GM12878 (cell line): ENCODE measurements around the gene KLHL10. TPM values are rescaled to one million over a fixed set of nuclear protein-coding genes. Genes with fewer than 3 reads are reported as not detected.

Experiments
- ATAC-seq: fragments of 200-7000 bp; cut with Tn5 transposase; 3 replicates; pipeline ENCODE4 v1.9.1; 2020; ENCODE audit warnings: mild to moderate bottlenecking, moderate library complexity
- BruUV-seq: library from RNA; stranded (reverse); fragments of 400-500 nt; replicated peaks from 2 replicates; lab custom pipeline; 2021; lab: Mats Ljungman, UMichigan
- CTCF ChIA-PET: fragments of 300-600 bp; sonication (Branson Sonifier 250); formaldehyde crosslinking; extraction: SDS; loops from one replicate; lab custom pipeline; 2021; ENCODE audit warnings: inconsistent platforms; lab: Yijun Ruan, JAX
- POLR2A ChIA-PET: fragments of 350-600 bp; formaldehyde crosslinking; extraction: SDS; loops from one replicate; lab custom pipeline; 2021; ENCODE audit warnings: inconsistent platforms; lab: Charles Lee
- RAD21 ChIA-PET: fragments of 300-600 bp; sonication (Branson Sonifier 250); formaldehyde crosslinking; loops from one replicate; lab custom pipeline; 2023; ENCODE audit warnings: antibody characterized with exemption; ENCODE audit not compliant: unreplicated experiment; lab: Charles Lee
- SMC1A ChIA-PET: fragments of 300-600 bp; sonication (Branson Sonifier 250); formaldehyde crosslinking; loops from one replicate; lab custom pipeline; 2023; ENCODE audit not compliant: unreplicated experiment, uncharacterized antibody; lab: Charles Lee
- DNase-seq: peaks from one replicate; pipeline ENCODE4 v3.0.0-alpha.2; 2011; ENCODE audit warnings: low read depth, low spot score
- FAIRE-seq: peaks from 3 replicates; lab custom pipeline; 2011; peaks lifted over from hg19 to GRCh38; lab: Jason Lieb, UNC
- H2AFZ ChIP-seq: 2 replicates; pipeline ENCODE4 v1.6.0; 2011; ENCODE audit warnings: low read depth, low read length, control low read depth; ENCODE audit not compliant: control insufficient read depth
- H3K27ac ChIP-seq: 2 replicates; pipeline ENCODE4 v1.5.1; 2011; ENCODE audit warnings: control low read depth; ENCODE audit not compliant: control insufficient read depth, insufficient read depth
- H3K27me3 ChIP-seq, 2 experiments: replicated peaks in 1 of 2; 2 replicates each; pipeline versions ENCODE4 v1.6.0 to v1.6.1; 2011; ENCODE audit warnings: low read length in 1 of 2; ENCODE audit not compliant: control insufficient read depth in 2 of 2, insufficient read depth in 2 of 2
- H3K36me3 ChIP-seq, 2 experiments: 2 replicates each; pipeline ENCODE4 v1.5.1; 2011; ENCODE audit warnings: low read length in 1 of 2; ENCODE audit not compliant: control insufficient read depth in 2 of 2, insufficient read depth in 2 of 2
- H3K4me1 ChIP-seq: 2 replicates; pipeline ENCODE4 v1.6.1; 2011; ENCODE audit warnings: mild to moderate bottlenecking, low read length, moderate library complexity, mixed read lengths; ENCODE audit not compliant: control insufficient read depth, insufficient read depth
- H3K4me2 ChIP-seq: 2 replicates; pipeline ENCODE4 v1.6.0; 2011; ENCODE audit warnings: control low read depth; ENCODE audit not compliant: control insufficient read depth, insufficient read depth
- H3K4me3 ChIP-seq: fragments of 200-600 bp; sonication (generic); 2 replicates; pipeline ENCODE4 v1.5.1; 2016
- H3K79me2 ChIP-seq: 2 replicates; pipeline ENCODE4 v1.6.0; 2011; ENCODE audit warnings: low read length; ENCODE audit not compliant: control insufficient read depth, insufficient read depth
- H3K9ac ChIP-seq: 2 replicates; pipeline ENCODE4 v1.8.0; 2011; ENCODE audit warnings: low read length, control low read depth, mixed read lengths; ENCODE audit not compliant: control insufficient read depth, insufficient read depth
- H3K9me3 ChIP-seq: replicated peaks from 3 replicates; pipeline ENCODE4 v1.5.1; 2011; ENCODE audit warnings: mild to moderate bottlenecking, low read length; ENCODE audit not compliant: control insufficient read depth, insufficient read depth
- H4K20me1 ChIP-seq: 2 replicates; pipeline ENCODE4 v1.6.0; 2011; ENCODE audit not compliant: control insufficient read depth, insufficient read depth
- ATF2 ChIP-seq: IDR thresholded peaks from 2 replicates; pipeline ENCODE4 v1.6.1; 2012; ENCODE audit warnings: low read length, inconsistent platforms
- EED ChIP-seq: sonication (generic); IDR thresholded peaks from 2 replicates; pipeline ENCODE4 v1.6.1; 2016; ENCODE audit warnings: antibody characterized with exemption, low read depth
- EZH2 ChIP-seq: IDR thresholded peaks from 2 replicates; pipeline ENCODE4 v1.6.1; 2012; ENCODE audit warnings: low read depth, mild to moderate bottlenecking, control low read depth, inconsistent platforms, low read length, borderline replicate concordance; ENCODE audit not compliant: control insufficient read depth
- IKZF2 ChIP-seq, 2 experiments: fragments of 450-650 bp; IDR thresholded peaks; 2 replicates each; pipeline ENCODE4 v1.6.1; 2017; ENCODE audit warnings: mild to moderate bottlenecking in 2 of 2, moderate library complexity in 2 of 2
- KLF5 ChIP-seq: fragments of 450-650 bp; IDR thresholded peaks from 2 replicates; pipeline ENCODE4 v1.6.1; 2014; ENCODE audit warnings: mild to moderate bottlenecking; ENCODE audit not compliant: partially characterized antibody
- MTA2 ChIP-seq: fragments of 450-650 bp; IDR thresholded peaks from 2 replicates; pipeline ENCODE4 v1.6.1; 2016; ENCODE audit warnings: low read depth, mild to moderate bottlenecking, moderate library complexity
- PML ChIP-seq: IDR thresholded peaks from 2 replicates; pipeline ENCODE4 v1.6.1; 2012; ENCODE audit warnings: low read length, inconsistent platforms
- SUPT20H ChIP-seq: IDR thresholded peaks from 2 replicates; pipeline ENCODE4 v1.6.1; 2011; ENCODE audit warnings: low read depth, mild to moderate bottlenecking, low read length, moderate library complexity, borderline replicate concordance; ENCODE audit not compliant: control insufficient read depth
- TAF1 ChIP-seq: IDR thresholded peaks from 2 replicates; pipeline ENCODE4 v1.6.1; 2011; ENCODE audit warnings: mild to moderate bottlenecking, low read depth, low read length, borderline replicate concordance
- WRNIP1 ChIP-seq: IDR thresholded peaks from 2 replicates; pipeline ENCODE4 v1.6.1; 2011; ENCODE audit warnings: low read depth, low read length, improper control_type of control experiment, borderline replicate concordance
- ZNF24 ChIP-seq: fragments of 450-650 bp; IDR thresholded peaks from 2 replicates; pipeline ENCODE4 v1.6.1; 2017; ENCODE audit warnings: antibody characterized with exemption, mild to moderate bottlenecking
- WGBS: methylation state at CpG from one replicate; pipeline ENCODE4 v1.1.6; 2016; ENCODE audit warnings: low lambda C conversion rate; ENCODE audit not compliant: insufficient replicate concordance, insufficient coverage; ENCODE audit errors: missing lambda C conversion rate; 5-methylcytosine and 5-hydroxymethylcytosine counted together
- in situ Hi-C: fragments of 300-500 bp; cut with MboI; formaldehyde crosslinking; loops from 9 replicates; pipeline ENCODE4 v1.14.3; 2018; ENCODE audit warnings: mixed read lengths
- intact Hi-C: fragments of 100-400 bp; cut with micrococcal nuclease; formaldehyde crosslinking; loops from one replicate; pipeline ENCODE4 v1.14.2; 2022; ENCODE audit not compliant: unreplicated experiment
- polyA plus RNA-seq, 11 experiments: library from polyadenylated mRNA; depleted of rRNA in 4 of 11; unstranded in 6 of 11; stranded (reverse) in 5 of 11; fragments of >200 nt; fragmentation: Nextera tagmentation in 4 of 11; fragmentation: Illumina TruSeq in 1 of 11; extraction: Ambion mirVana in 4 of 11; extraction: Trizol in 1 of 11; gene quantifications; 1 replicate in 1 of 11; 2 replicates in 10 of 11; pipeline versions ENCODE4 v1.2.1 to v1.2.3, GENCODE V29; 2011 to 2016; ENCODE audit warnings: inconsistent platforms in 2 of 11, missing spikeins in 2 of 11, low read depth in 1 of 11
- total RNA-seq, 4 experiments: library from RNA; depleted of rRNA in 3 of 4; stranded (reverse); fragments of >200 nt in 3 of 4; fragmentation: Illumina TruSeq in 1 of 4; extraction: Trizol in 1 of 4; gene quantifications; 2 replicates each; pipeline versions ENCODE4 v1.2.1 to v1.2.3, GENCODE V29; 2013 to 2021
- TF ChIP-seq, protein P1 (sequence below): IDR thresholded peaks from 2 replicates; pipeline ENCODE4 v1.6.1; 2011; ENCODE audit warnings: mild to moderate bottlenecking, low read depth, low read length, moderate library complexity; ENCODE audit not compliant: insufficient replicate concordance
- TF ChIP-seq, protein P2 (sequence below): IDR thresholded peaks from 2 replicates; pipeline ENCODE4 v1.6.1; 2012; ENCODE audit warnings: low read depth, low read length, improper control_type of control experiment

The KLHL10 gene
- total and polyA plus RNA-seq, 10 of the 15 experiments (the other 5 are each of a cell fraction or from before 2014, with no cell fraction given), result 0.13 to 0.62 (median 0.20) TPM; not detected in 4

DNA sequence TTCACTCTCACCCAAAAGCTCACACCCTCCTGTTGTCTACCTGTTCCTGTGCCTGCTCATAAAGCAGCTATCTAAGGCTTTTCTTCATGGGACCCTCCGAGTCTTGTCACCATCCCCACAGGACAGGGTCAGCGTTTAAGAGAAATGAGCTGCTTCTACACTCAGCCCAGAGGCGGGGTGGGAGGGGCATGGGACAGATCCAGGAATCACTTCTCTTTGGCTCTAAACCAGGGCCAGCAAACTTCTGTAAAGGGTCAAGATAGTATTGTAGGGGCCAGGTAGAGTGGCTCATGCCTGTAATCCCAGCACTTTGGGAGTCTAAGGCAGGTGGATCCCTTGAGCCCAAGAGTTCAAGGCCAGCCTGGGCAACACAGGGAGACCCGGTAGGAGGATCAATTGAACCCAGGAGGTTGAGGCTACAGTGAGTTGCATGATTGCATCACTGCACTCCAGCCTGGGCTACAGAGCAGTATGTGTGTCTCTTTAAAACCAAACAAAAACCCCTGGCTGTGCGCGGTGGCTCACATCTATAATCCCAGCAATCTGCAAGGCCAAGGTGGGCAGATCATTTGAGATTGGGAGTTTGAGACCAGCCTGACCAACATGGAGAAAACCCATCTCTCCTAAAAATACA, 50.8 kb downstream of the KLHL10 start:
- no peaks in the 10 kb centered on the region for H4K20me1 ChIP-seq

More for the DNA sequence above, 50.8 kb downstream of the KLHL10 start:
- no peak for DNase-seq
- POLR2A ChIA-PET, result no interaction called here
- H3K27ac ChIP-seq, result no peak overlapping the region
- no peak for ATAC-seq
- intact Hi-C loops, result no loop called here
- FAIRE-seq, result no peak
- no peak overlapping the region for H2AFZ ChIP-seq
- H3K27me3 ChIP-seq, result no peaks in the 10 kb centered on the region
- TF ChIP-seq MTA2 (no peak), EZH2 (no peak), PML (no peak), TAF1 (no peak), IKZF2 (IDR thresholded peaks at IDR 0.05) (no peak), EED (no peak), KLF5 (no peak), ATF2 (no peak), ZNF24 (no peak), WRNIP1 (no peak), SUPT20H (no peak)
- TF ChIP-seq, protein P1, sequence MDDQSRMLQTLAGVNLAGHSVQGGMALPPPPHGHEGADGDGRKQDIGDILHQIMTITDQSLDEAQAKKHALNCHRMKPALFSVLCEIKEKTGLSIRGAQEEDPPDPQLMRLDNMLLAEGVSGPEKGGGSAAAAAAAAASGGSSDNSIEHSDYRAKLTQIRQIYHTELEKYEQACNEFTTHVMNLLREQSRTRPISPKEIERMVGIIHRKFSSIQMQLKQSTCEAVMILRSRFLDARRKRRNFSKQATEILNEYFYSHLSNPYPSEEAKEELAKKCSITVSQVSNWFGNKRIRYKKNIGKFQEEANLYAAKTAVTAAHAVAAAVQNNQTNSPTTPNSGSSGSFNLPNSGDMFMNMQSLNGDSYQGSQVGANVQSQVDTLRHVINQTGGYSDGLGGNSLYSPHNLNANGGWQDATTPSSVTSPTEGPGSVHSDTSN, result no peak
- TF ChIP-seq, protein P2, sequence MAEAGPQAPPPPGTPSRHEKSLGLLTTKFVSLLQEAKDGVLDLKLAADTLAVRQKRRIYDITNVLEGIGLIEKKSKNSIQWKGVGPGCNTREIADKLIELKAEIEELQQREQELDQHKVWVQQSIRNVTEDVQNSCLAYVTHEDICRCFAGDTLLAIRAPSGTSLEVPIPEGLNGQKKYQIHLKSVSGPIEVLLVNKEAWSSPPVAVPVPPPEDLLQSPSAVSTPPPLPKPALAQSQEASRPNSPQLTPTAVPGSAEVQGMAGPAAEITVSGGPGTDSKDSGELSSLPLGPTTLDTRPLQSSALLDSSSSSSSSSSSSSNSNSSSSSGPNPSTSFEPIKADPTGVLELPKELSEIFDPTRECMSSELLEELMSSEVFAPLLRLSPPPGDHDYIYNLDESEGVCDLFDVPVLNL, result no peak
- BruUV-seq, result no TSS peak
- RAD21 ChIA-PET, result no interaction called here
- H3K9me3 ChIP-seq, result no peaks in the 10 kb centered on the region
- H3K79me2 ChIP-seq, result no peaks in the 10 kb centered on the region
- 97% methylated on average over 6 of the region's 6 CpGs for WGBS
- CTCF ChIA-PET, result interaction anchor here (0.6 kb wide), 1 partner anchor 27 kb away, joined by 3 read pairs; no protein-coding TSS in a partner anchor
- in situ Hi-C loops, result no loop called here
- no peak overlapping the region for H3K4me2 ChIP-seq
- no peak overlapping the region for H3K9ac ChIP-seq
- no peak overlapping the region for H3K4me3 ChIP-seq
- H3K4me1 ChIP-seq, result no peaks in the 10 kb centered on the region
- SMC1A ChIA-PET, result no interaction called here
- peaks cover 33 to 42% of the 10 kb centered on the region in 2 experiments for H3K36me3 ChIP-seq
